NCI-H2081 treated with DMSO at 0.1 percent for 48 hours (cell line): Measurements from ENCODE around the gene TNIK.
"Not testable (repeated sequence)": the region's sequence is repeated elsewhere in the genome, so short reads cannot be mapped to it uniquely, and the experiment has no call there.

Experiments
- DNase-seq: peaks from one replicate; lab custom pipeline; 2025; lab: John Stamatoyannopoulos, UW

Gene TNIK

GRCh38 chr3:171469376-171469775 lies 9.2 kb upstream of the TNIK start:
- no peak for DNase-seq

GRCh38 chr3:171468296-171468906 lies 8.2 kb upstream of the TNIK start:
- no peak for DNase-seq

GRCh38 chr3:171465763-171466162 lies 5.6 kb upstream of the TNIK start:
- no peak for DNase-seq

GRCh38 chr3:171464462-171464861 lies 4.3 kb upstream of the TNIK start:
- no peak for DNase-seq

- no peak for DNase-seq
Measured at GRCh38 chr3:171462224-171462623, 2.0 kb upstream of the TNIK start.

- DNase-seq: no peak
Measured at GRCh38 chr3:171461525-171461917, 1.3 kb upstream of the TNIK start.

GRCh38 chr3:171460725-171461524 lies 720 bp upstream of the TNIK start:
- no peak for DNase-seq

- no peak for DNase-seq
Measured at GRCh38 chr3:171459137-171459941, 866 bp downstream of the TNIK start.

GRCh38 chr3:171458864-171459136 lies 1.4 kb downstream of the TNIK start:
- DNase-seq: no peak

- DNase-seq: no peak
Measured at GRCh38 chr3:171458071-171458863, 1.9 kb downstream of the TNIK start.

GRCh38 chr3:171457607-171458061 lies 2.6 kb downstream of the TNIK start:
- DNase-seq: no peak

GRCh38 chr3:171456765-171457606 lies 3.2 kb downstream of the TNIK start:
- no peak for DNase-seq

GRCh38 chr3:171455603-171456550 lies 4.3 kb downstream of the TNIK start:
- no peak for DNase-seq

GRCh38 chr3:171454041-171454440 lies 6.2 kb downstream of the TNIK start:
- no peak for DNase-seq

- DNase-seq: no peak
Measured at GRCh38 chr3:171453180-171453886, 6.9 kb downstream of the TNIK start.

GRCh38 chr3:171452328-171452727 lies 7.9 kb downstream of the TNIK start:
- no peak for DNase-seq

- DNase-seq: no peak
Measured at GRCh38 chr3:171451915-171452314, 8.3 kb downstream of the TNIK start.

- DNase-seq: not testable (repeated sequence)
Measured at GRCh38 chr3:171447579-171447891, 12.7 kb downstream of the TNIK start.

GRCh38 chr3:171446801-171447578 lies 13.2 kb downstream of the TNIK start:
- no peak for DNase-seq
